OCI-LY3 (cell line): Measurements from ENCODE around the gene KLF12.

ENCODE experiments used
- H2AFZ ChIP-seq: fragments of 200-600, 300-600 bp; shearing (Covaris generic); 2 replicates; pipeline ENCODE4 v1.6.0; 2014; ENCODE audit warnings: antibody characterized with exemption, low read depth, low read length
- H3K27ac ChIP-seq: fragments of 200-600, 300-600 bp; sonication (generic); 2 replicates; pipeline ENCODE4 v1.5.1; 2014; ENCODE audit warnings: mild to moderate bottlenecking, low read length, moderate library complexity, mixed read lengths
- H3K27me3 ChIP-seq: fragments of 200-600, 300-600 bp; sonication (generic); 2 replicates; pipeline ENCODE4 v1.6.1; 2014; ENCODE audit warnings: low read depth, low read length, mixed read lengths
- H3K36me3 ChIP-seq: fragments of 200-600, 300-600 bp; sonication (generic); replicated peaks from 2 replicates; pipeline ENCODE3; 2014; ENCODE audit warnings: low read depth, low read length, mixed read lengths
- H3K4me1 ChIP-seq: fragments of 300-600, 200-600 bp; sonication (generic); 2 replicates; pipeline ENCODE4 v1.6.1; 2014; ENCODE audit warnings: low read length, mixed read lengths
- H3K4me2 ChIP-seq: fragments of 200-600, 300-600 bp; sonication (generic); 2 replicates; pipeline ENCODE4 v1.6.1; 2014; ENCODE audit warnings: low read length, mixed read lengths
- H3K4me3 ChIP-seq: fragments of 300-600, 200-600 bp; sonication (generic); 2 replicates; pipeline ENCODE4 v1.5.1; 2014; ENCODE audit warnings: antibody characterized with exemption, mild to moderate bottlenecking, low read length, moderate library complexity
- H3K79me2 ChIP-seq: fragments of 300-600, 200-600 bp; shearing (Covaris generic); 2 replicates; pipeline ENCODE4 v1.6.1; 2014; ENCODE audit warnings: mild to moderate bottlenecking, low read length, mixed read lengths
- H3K9ac ChIP-seq: fragments of 300-600, 200-600 bp; shearing (Covaris generic); 2 replicates; pipeline ENCODE4 v1.6.0; 2014; ENCODE audit warnings: mild to moderate bottlenecking, low read length, moderate library complexity
- H3K9me3 ChIP-seq: fragments of 200-600, 300-600 bp; shearing (Covaris generic); 2 replicates; pipeline ENCODE4 v1.6.1; 2014; ENCODE audit warnings: low read length, mixed read lengths; ENCODE audit not compliant: insufficient read depth
- H4K20me1 ChIP-seq: fragments of 200-600, 300-600 bp; sonication (generic); 2 replicates; pipeline ENCODE4 v1.6.1; 2016; ENCODE audit warnings: low read length, mixed read lengths; ENCODE audit not compliant: insufficient read depth
- CTCF ChIP-seq: fragments of 200-600, 300-600 bp; sonication (generic); IDR thresholded peaks from 2 replicates; pipeline ENCODE4 v1.5.1; 2014; ENCODE audit warnings: antibody characterized with exemption, low read length, low read depth
- EZH2phosphoT487 ChIP-seq: fragments of 200-600 bp; shearing (Covaris generic); IDR thresholded peaks from 2 replicates; pipeline ENCODE4 v1.6.1; 2018; ENCODE audit warnings: antibody characterized with exemption, mixed run types, low read depth

KLF12 gene

DNA sequence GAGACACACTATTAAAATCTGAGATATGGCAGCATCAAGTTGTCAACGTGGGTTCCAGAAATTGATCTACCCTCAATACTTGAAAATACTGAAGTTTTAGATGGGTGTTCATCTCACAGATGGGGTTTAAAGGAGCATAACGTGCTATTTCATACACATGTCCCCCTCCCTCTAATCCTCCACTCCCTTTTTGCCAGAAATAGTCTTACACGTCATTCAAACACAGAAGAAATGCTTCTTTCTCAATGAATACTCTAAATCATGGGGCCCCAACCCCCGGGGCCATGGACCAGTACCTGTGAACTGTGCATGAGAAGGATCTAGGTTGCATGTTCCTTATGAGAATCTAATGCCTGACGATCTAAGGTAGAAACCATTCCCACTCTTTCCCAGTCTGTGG, 19.6 kb downstream of the KLF12 start:
- Histone ChIP-seq H3K79me2 (peaks cover 40% of the 10 kb centered on the region), H3K27me3 (no peaks in the 10 kb centered on the region), H3K4me3 (no peak overlapping the region), H4K20me1 (peaks cover 7% of the 10 kb centered on the region; the same call in 1 of the 2 replicates), H3K4me1 (peaks cover 5% of the 10 kb centered on the region), H2AFZ (no peak overlapping the region), H3K27ac (no peak overlapping the region), H3K9me3 (peaks cover 22% of the 10 kb centered on the region), H3K9ac (no peak overlapping the region), H3K36me3 (peaks cover 15% of the 10 kb centered on the region), H3K4me2 (no peak overlapping the region)
- TF ChIP-seq EZH2phosphoT487 (no peak), CTCF (no peak)

DNA sequence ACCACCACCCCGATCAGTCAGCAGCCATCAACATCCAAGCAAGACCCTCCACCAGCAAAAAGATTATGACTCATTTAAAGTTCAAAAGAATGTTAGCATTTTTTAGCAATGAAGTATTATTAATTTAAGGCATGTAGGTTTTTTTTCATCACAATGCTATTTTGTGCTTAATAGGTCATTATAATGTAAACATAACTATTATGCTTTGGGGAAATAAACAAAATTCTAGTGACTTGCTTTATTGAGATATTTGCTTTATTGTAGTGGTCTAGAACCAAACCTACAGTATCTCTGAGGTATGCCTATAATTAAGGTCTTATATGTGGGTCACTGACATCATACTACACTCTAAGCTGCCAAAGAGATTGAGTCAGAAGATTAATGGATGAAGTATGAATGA, 20.0 kb downstream of the KLF12 start:
- no peak for TF ChIP-seq CTCF
- no peak for TF ChIP-seq EZH2phosphoT487
- Histone ChIP-seq H3K36me3 (peaks cover 11% of the 10 kb centered on the region), H3K79me2 (peaks cover 35% of the 10 kb centered on the region), H2AFZ (no peak overlapping the region), H3K4me1 (peaks cover 5% of the 10 kb centered on the region), H3K27me3 (no peaks in the 10 kb centered on the region), H3K9me3 (peaks cover 17% of the 10 kb centered on the region), H3K4me2 (no peak overlapping the region), H4K20me1 (peaks cover 7% of the 10 kb centered on the region; the same call in 1 of the 2 replicates), H3K27ac (no peak overlapping the region), H3K4me3 (no peak overlapping the region), H3K9ac (no peak overlapping the region)

- Histone ChIP-seq H4K20me1 (peaks cover 7% of the 10 kb centered on the region; the same call in 1 of the 2 replicates), H3K4me2 (peak overlapping the region; percentile 4; the same call in 1 of the 2 replicates), H3K79me2 (peaks cover 23% of the 10 kb centered on the region), H2AFZ (no peak overlapping the region), H3K4me1 (peaks cover 5% of the 10 kb centered on the region), H3K9ac (no peak overlapping the region), H3K9me3 (no peaks in the 10 kb centered on the region), H3K36me3 (no peaks in the 10 kb centered on the region), H3K27ac (no peak overlapping the region), H3K4me3 (no peak overlapping the region), H3K27me3 (no peaks in the 10 kb centered on the region)
- TF ChIP-seq EZH2phosphoT487 (no peak), CTCF (no peak)
Observed at GRCh38 chr13:74111901-74112824, 22.0 kb downstream of the KLF12 start.

- Histone ChIP-seq H3K9ac (no peak overlapping the region), H3K4me1 (peaks cover 5% of the 10 kb centered on the region), H3K27ac (no peak overlapping the region), H3K4me2 (peak overlapping the region; percentile 4; the same call in 1 of the 2 replicates), H3K27me3 (no peaks in the 10 kb centered on the region), H3K79me2 (peaks cover 21% of the 10 kb centered on the region), H4K20me1 (peaks cover 7% of the 10 kb centered on the region; the same call in 1 of the 2 replicates), H3K36me3 (no peaks in the 10 kb centered on the region), H3K9me3 (no peaks in the 10 kb centered on the region), H3K4me3 (no peak overlapping the region), H2AFZ (no peak overlapping the region)
- TF ChIP-seq CTCF: no peak
- no peak for TF ChIP-seq EZH2phosphoT487
Observed at GRCh38 chr13:74111399-74111798, 22.8 kb downstream of the KLF12 start.
